ENCODE measurements around the gene DOCK8. TPM values are rescaled to one million over a fixed set of nuclear protein-coding genes. Genes with fewer than 3 reads are reported as not detected.

Gene DOCK8
- total and polyA plus RNA-seq, 2 donors from 2014 or later: 5.0 to 46.5 TPM

DNA sequence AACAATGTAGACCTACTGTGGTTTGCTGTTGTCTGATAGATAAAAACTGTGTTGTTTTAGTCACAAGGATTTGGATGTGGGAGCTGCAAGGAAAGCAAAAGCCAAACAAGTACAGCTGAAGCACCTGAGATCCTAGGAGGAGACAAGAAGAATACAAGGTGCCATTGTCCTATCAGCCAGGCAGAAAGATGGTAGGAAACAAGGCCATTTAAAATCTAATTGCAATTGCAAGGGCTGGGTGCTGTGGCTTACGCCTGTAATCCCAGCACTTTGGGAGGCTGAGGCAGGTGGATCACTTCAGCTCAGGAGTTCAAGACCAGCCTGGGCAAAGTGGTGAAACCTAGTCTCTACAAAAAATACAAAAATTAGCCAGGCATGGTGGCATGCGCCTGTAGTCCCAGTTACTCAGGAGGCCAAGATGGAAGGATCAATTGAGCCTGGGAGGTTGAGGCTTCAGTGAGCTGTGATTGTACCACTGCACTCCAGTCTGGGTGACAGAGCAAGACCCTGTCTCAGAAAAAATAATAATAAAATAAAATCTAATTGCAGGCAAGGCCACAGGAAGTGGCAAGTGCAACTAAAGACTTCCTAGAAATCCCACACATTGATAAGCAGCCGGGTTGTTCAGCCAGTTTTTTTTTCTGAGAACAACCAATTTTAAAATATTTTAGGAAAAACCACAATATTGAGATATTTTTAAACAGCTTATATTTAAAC is 22.6 kb downstream of the DOCK8 start:
- Histone ChIP-seq H3K27me3 (ENCODE audit: control insufficient read depth, insufficient read depth, low read length) (no peaks in the 10 kb centered on the region), H3K27ac (ENCODE audit: low read depth in 2 of 2, low read length in 2 of 2) (no peak overlapping the region), H3K36me3 (ENCODE audit: control insufficient read depth in 2 of 3, insufficient read depth in 3 of 3, low read length in 3 of 3) (no peaks in the 10 kb centered on the region), H3K9me3 (ENCODE audit: control insufficient read depth in 2 of 3, insufficient read depth in 1 of 3, low read length in 3 of 3) (peaks cover 0 to 7% (median 0%) of the 10 kb centered on the region in 3 donors), H3K4me1 (ENCODE audit: control insufficient read depth in 2 of 3, insufficient read depth in 2 of 3, low read depth in 1 of 3, low read length in 3 of 3) (no peaks in the 10 kb centered on the region), H3K4me3 (ENCODE audit: low read length in 3 of 3) (no peak overlapping the region), H3K9ac (ENCODE audit: low read length in 3 of 3) (no peak overlapping the region)
- FAIRE-seq (no peak), DNase-seq (no peak)
- TF ChIP-seq, protein P1, sequence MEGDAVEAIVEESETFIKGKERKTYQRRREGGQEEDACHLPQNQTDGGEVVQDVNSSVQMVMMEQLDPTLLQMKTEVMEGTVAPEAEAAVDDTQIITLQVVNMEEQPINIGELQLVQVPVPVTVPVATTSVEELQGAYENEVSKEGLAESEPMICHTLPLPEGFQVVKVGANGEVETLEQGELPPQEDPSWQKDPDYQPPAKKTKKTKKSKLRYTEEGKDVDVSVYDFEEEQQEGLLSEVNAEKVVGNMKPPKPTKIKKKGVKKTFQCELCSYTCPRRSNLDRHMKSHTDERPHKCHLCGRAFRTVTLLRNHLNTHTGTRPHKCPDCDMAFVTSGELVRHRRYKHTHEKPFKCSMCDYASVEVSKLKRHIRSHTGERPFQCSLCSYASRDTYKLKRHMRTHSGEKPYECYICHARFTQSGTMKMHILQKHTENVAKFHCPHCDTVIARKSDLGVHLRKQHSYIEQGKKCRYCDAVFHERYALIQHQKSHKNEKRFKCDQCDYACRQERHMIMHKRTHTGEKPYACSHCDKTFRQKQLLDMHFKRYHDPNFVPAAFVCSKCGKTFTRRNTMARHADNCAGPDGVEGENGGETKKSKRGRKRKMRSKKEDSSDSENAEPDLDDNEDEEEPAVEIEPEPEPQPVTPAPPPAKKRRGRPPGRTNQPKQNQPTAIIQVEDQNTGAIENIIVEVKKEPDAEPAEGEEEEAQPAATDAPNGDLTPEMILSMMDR (IDR thresholded peaks at IDR 0.05; ENCODE audit: borderline replicate concordance, extremely low read depth, insufficient read depth): no peak
- intact Hi-C loops (cut with DNase I): no loop called here

- TF ChIP-seq, protein P1 (IDR thresholded peaks at IDR 0.05; ENCODE audit: borderline replicate concordance, extremely low read depth, insufficient read depth): no peak
- H3K4me1 ChIP-seq (ENCODE audit: control insufficient read depth in 2 of 3, insufficient read depth in 2 of 3, low read depth in 1 of 3, low read length in 3 of 3): no peaks in the 10 kb centered on the region
- H3K27me3 ChIP-seq (ENCODE audit: control insufficient read depth, insufficient read depth, low read length): no peaks in the 10 kb centered on the region
- DNase-seq: no peak
- H3K9me3 ChIP-seq (ENCODE audit: control insufficient read depth in 2 of 3, insufficient read depth in 1 of 3, low read length in 3 of 3): peaks cover 0 to 7% (median 0%) of the 10 kb centered on the region in 3 donors
- no peak overlapping the region for H3K9ac ChIP-seq (ENCODE audit: low read length in 3 of 3)
- no peaks in the 10 kb centered on the region for H3K36me3 ChIP-seq (ENCODE audit: control insufficient read depth in 2 of 3, insufficient read depth in 3 of 3, low read length in 3 of 3)
- H3K4me3 ChIP-seq (ENCODE audit: low read length in 3 of 3): no peak overlapping the region
- no peak for FAIRE-seq
- intact Hi-C loops (cut with DNase I): no loop called here
- H3K27ac ChIP-seq (ENCODE audit: low read depth in 2 of 2, low read length in 2 of 2): no peak overlapping the region
Measured at GRCh38 chr9:237858-238345, 23.2 kb downstream of the DOCK8 start.

GRCh38 chr9:242461-243080 is 27.9 kb downstream of the DOCK8 start:
- H3K4me1 ChIP-seq (ENCODE audit: control insufficient read depth in 2 of 3, insufficient read depth in 2 of 3, low read depth in 1 of 3, low read length in 3 of 3): no peaks in the 10 kb centered on the region
- DNase-seq (no peak), FAIRE-seq (no peak)
- no peaks in the 10 kb centered on the region for H3K27me3 ChIP-seq (ENCODE audit: control insufficient read depth, insufficient read depth, low read length)
- H3K9me3 ChIP-seq (ENCODE audit: control insufficient read depth in 2 of 3, insufficient read depth in 1 of 3, low read length in 3 of 3): no peaks in the 10 kb centered on the region
- no peak overlapping the region for H3K9ac ChIP-seq (ENCODE audit: low read length in 3 of 3)
- no peak overlapping the region for H3K4me3 ChIP-seq (ENCODE audit: low read length in 3 of 3)
- TF ChIP-seq, protein P1 (IDR thresholded peaks at IDR 0.05; ENCODE audit: borderline replicate concordance, extremely low read depth, insufficient read depth): no peak
- intact Hi-C loops (cut with DNase I): no loop called here
- H3K36me3 ChIP-seq (ENCODE audit: control insufficient read depth in 2 of 3, insufficient read depth in 3 of 3, low read length in 3 of 3): no peaks in the 10 kb centered on the region
- no peak overlapping the region for H3K27ac ChIP-seq (ENCODE audit: low read depth in 2 of 2, low read length in 2 of 2)
